ENCODE measurements around the gene ABHD17C.
A peak's percentile ranks its signal among the peaks of the same experiment; 100 is the strongest.
"Not testable (repeated sequence)": the region's sequence is repeated elsewhere in the genome, so short reads cannot be mapped to it uniquely, and the experiment has no call there.

The ABHD17C gene

GRCh38 chr15:80732818-80733217 is 37.7 kb downstream of the ABHD17C start:
- no peak for DNase-seq

DNA sequence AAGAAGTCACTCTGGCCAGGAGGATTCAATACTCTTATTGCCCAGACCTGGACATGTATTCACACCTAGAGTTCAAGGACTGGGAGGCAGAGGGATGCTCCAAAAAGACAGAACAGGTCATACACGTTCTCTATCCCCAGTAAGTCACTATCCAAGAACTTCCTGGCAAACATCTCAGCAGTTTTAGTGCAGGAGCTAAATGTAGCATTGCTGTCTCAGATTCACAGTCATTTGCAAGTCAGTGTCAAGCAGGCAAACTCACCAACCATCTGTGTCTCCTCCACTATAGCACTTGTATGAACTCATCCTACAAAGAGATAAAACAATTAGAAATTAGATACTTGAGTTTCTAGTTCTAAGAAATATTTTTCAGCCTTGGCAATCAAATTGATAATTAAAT is 38.4 kb downstream of the ABHD17C start:
- DNase-seq, result peak in 1 of 2 donors; percentile 3

GRCh38 chr15:80735344-80735743 is 40.2 kb downstream of the ABHD17C start:
- no peak for DNase-seq

DNA sequence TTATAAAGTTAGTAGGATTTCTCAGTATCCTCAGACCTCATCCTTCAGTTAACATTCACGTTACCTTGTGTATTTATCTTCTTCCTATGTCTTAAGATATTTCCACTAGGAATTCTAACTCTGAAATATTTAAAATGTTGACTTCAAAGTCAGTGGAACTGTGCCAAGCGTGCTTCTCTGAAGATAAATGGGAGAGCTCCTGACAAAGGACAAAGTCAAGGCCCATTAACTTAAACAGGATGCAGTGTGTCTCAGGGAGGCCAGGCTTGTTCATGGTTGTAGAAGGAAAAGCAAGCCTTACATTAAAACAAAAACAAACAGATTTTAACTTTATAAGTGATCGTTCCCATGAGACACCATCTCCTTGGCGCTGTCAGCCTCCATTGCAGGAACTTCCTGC is 41.5 kb downstream of the ABHD17C start:
- no peak for DNase-seq

DNA sequence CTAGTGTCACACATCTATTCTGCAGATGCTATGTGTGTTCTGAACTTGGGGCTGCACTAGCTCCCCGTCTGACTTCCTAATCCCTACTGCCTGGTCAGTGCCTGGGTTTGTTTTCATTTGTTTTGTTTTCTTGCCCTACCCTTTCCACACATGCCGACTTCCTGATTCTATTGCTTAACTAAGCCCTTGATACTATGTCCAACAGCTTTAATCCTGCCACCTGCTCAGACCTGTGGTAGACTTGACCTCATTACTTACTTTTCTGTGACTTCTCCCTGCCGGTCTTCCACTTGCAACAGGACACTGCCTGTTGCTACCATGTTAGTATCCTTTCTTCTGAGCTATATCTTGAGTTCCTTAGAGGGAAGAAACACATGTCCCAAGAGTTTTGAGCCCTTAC is 44.8 kb downstream of the ABHD17C start:
- no peak for DNase-seq

GRCh38 chr15:80742081-80742480 is 47.0 kb downstream of the ABHD17C start:
- no peak for DNase-seq

- DNase-seq, result no peak
These were observed 48.2 kb downstream of the ABHD17C start for GRCh38 chr15:80743189-80743833.

- DNase-seq, result peak in 1 of 2 donors; percentile 23
These were observed 49.3 kb downstream of the ABHD17C start for GRCh38 chr15:80744415-80744814.

- DNase-seq, result no peak
These were observed 49.7 kb downstream of the ABHD17C start for GRCh38 chr15:80744826-80745225.

GRCh38 chr15:80745888-80746287 is 50.8 kb downstream of the ABHD17C start:
- DNase-seq, result no peak

- no peak for DNase-seq
These were observed 52.4 kb downstream of the ABHD17C start for GRCh38 chr15:80747317-80748053.

- DNase-seq, result no peak
These were observed 54.5 kb downstream of the ABHD17C start for GRCh38 chr15:80749589-80749988.

DNA sequence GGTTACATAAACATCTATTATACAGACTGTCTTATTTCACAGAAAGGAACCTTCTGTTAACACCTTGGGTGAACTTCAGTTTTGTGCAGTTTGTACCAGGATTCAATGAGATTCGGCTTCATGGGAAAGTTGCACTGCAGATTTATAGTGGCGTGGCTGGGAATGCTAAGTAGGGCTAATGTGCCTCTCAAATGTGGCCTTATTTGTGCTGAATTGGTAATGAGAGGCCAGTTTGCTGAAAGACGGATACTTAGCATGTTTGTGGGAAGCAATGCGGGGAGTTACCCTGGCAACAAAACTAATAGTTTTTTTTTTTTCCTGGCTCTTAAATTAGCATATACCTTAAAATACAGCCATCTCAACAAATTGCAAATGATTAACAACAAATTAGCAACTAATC is 55.5 kb downstream of the ABHD17C start:
- peak in 1 of 2 donors; percentile 46 for DNase-seq

- DNase-seq, result no peak
These were observed 57.1 kb downstream of the ABHD17C start for GRCh38 chr15:80752204-80752603.

- DNase-seq, result no peak
These were observed 58.1 kb downstream of the ABHD17C start for GRCh38 chr15:80753161-80753560.

DNA sequence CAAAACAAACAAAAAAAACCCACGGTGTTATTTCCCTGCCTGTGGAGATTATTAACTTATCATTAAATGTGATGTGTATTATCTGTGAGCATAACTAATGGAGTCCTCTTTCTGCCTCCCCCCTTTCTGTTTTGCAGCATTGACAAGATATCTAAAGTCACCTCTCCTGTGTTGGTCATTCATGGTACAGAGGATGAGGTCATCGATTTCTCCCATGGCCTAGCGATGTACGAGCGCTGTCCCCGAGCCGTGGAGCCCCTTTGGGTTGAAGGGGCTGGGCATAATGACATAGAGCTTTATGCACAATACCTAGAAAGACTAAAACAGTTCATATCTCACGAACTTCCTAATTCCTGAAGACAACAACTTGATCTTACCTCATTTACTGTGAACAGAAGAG is 58.9 kb downstream of the ABHD17C start:
- no peak for DNase-seq

DNA sequence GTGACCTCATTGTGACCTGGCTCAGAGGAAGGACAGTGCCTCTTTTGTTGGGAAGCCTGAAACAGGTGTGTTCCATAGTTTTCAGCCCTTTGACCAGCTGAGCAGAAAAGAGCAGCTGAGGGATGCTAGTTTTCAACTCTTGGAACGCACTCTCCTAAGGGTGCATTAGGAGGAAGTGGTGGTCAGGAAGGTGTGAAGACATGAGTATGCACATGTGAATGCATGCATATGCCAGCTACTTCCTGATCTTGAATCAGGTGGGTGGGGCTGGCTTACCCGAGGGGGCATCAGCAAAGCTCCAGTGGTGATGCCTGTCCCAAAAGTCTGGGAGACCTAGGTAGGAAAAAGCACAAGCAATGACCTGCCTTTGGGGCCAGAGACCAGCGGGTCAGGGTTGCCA is 60.8 kb downstream of the ABHD17C start:
- no peak for DNase-seq

DNA sequence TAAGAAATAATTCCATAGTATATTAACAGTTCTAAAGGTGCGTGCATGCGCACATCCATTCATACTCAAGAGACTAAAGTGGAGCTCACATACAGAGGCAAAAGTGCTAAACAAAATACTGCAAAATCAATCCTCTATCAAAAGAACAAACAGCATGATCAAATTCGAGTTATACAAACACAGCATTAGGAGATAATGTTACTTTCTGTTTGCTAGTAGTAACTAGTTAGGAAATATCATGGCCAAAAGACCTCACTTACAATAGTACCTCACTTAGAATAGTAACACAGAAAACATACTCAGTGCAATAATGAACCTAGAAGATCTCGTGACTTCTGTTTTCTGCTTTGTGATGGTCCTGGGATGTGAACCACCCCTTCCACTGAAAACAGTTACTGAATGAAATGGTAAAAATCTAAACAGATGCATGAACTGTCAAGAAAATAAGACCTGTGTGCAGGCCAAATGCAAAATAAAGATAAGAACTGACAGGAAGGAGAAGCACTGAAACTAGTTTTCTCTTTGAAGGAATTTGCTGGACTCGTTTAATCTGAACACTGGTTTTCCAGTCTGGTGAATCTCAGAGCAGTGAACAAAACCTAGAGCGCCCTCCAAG is 63.1 kb downstream of the ABHD17C start:
- no peak for DNase-seq

DNA sequence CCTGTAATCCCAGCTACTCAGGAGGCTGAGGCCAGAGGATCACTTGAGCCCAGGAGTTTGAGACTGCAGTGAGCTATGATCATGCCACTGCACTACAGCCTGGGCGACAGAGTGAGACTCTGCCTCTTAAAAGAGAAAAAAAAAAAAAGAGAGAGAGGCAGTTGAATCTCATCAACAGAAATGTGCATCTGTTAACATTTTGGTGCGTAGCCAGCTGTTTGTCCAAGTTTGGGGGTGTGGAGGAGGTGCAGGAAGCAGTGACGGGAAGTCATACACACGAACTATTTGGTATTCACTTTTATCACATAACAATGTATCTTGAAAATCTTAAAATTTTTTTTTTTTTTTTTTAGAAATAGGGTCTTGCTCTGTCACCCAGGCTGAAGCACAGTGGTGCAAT is 65.8 kb downstream of the ABHD17C start:
- no peak for DNase-seq

- no peak for DNase-seq
These were observed 66.6 kb downstream of the ABHD17C start for GRCh38 chr15:80761754-80762153.

DNA sequence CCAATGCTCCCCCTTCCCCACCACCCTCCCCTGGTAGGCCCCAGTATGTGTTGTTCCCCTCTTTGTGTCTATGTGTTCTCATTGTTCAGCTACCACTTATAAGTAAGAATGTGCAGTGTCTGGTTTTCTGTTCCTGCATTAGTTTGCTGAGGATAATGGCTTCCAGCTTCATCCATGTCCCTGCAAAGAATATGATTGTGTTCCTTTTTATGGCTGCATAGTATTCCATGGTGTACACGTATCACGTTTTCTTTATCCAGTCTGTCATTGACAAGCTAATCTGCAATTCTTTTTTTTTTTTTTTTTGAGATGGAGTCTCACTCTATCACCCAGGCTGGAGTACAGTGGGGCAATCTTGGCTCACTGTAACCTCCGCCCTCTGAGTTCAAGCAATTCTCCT is 68.1 kb downstream of the ABHD17C start:
- DNase-seq, result not testable (repeated sequence)

DNA sequence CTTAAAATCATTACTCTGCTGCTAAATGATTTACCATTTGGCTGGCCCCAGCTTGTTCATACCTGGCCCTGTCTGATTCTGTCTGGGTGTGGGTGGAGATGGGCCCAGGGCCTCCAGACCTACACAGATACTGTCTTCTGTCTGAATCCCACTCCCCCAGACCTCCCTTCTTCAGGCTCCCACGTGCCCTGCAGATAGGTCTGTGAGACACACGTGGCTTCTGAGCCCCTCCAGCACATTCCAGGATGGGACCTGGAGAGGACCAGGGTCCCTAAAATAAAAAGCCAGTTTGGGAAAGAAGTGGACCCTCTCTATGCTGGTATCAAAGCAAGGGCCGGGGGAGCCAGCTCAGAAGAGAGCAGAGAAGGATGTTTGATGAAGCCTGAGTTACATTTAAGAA is 69.4 kb downstream of the ABHD17C start:
- no peak for DNase-seq

GRCh38 chr15:80766275-80766674 is 71.2 kb downstream of the ABHD17C start:
- no peak for DNase-seq

DNA sequence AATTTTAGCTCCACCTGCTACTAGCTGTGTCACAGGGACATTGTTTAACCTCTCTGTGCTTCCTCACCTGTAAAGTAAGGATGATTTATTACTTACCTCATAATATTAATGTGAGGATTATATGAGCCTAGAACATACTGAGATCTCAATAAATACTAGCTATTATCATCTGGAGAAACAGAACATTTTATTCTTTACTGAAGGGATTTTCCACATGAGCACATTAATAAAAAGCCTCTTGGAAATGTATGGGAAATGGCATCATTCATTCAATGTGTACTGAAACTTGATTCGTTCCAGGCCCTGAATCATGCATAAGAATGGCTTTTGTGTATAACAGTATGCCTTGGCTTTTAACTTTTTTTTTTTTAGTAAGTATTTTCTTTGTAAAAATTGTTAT is 73.0 kb downstream of the ABHD17C start:
- no peak for DNase-seq
